H1 (cell line): ENCODE measurements around the gene LIPA. TPM values are rescaled to one million over a fixed set of nuclear protein-coding genes. Genes with fewer than 3 reads are reported as not detected.

ENCODE experiments used
- HDAC6 ChIP-seq: IDR thresholded peaks from one replicate; pipeline ENCODE4 v1.7.1; 2012; ENCODE audit warnings: low read depth, mild to moderate bottlenecking, inconsistent platforms, low read length, moderate library complexity
- NRF1 ChIP-seq: IDR thresholded peaks from 2 replicates; pipeline ENCODE4 v1.6.1; 2011; ENCODE audit warnings: mild to moderate bottlenecking, low read depth, low read length, improper control_type of control experiment
- RNF2 ChIP-seq: fragments of 200-900, 300-1000 bp; sonication (generic); IDR thresholded peaks from 2 replicates; pipeline ENCODE4 v1.7.1; 2016; ENCODE audit warnings: borderline replicate concordance, low read depth, mild to moderate bottlenecking, antibody characterized with exemption, low read length; ENCODE audit not compliant: poor library complexity, severe bottlenecking; ENCODE audit errors: missing control alignments
- YY1 ChIP-seq: IDR thresholded peaks from 2 replicates; pipeline ENCODE4 v1.6.1; 2011; ENCODE audit warnings: low read depth, mild to moderate bottlenecking, low read length
- polyA plus RNA-seq, 7 experiments: library from polyadenylated mRNA; depleted of rRNA in 3 of 7; stranded (reverse) in 5 of 7; unstranded in 2 of 7; fragments of >200 nt in 5 of 7; fragments of 200-250 nt in 2 of 7; gene quantifications; 1 replicate in 5 of 7; 2 replicates in 1 of 7; 4 replicates in 1 of 7; pipeline versions ENCODE4 v1.2.1 to v1.2.3, GENCODE V29; 2011 to 2013; ENCODE audit warnings: missing spikeins in 2 of 7, mixed read lengths in 2 of 7
- total RNA-seq: library from RNA; stranded (reverse); fragmentation: NEBNext Ultra II Directional; extraction: Animal tissue kit (Norgen Biotek cat#: 25700); gene quantifications from 2 replicates; pipeline ENCODE4 v1.2.1, GENCODE V29; 2021

LIPA gene
- total and polyA plus RNA-seq, 2 of the 8 experiments (the other 6 are each of a cell fraction or from before 2014, with no cell fraction given), result 18.1 to 32.4 TPM

- TF ChIP-seq NRF1 (no peak), HDAC6 (no peak), YY1 (no peak), RNF2 (no peak)
These were observed 6.0 kb upstream of the LIPA start (continued) for GRCh38 chr10:89257581-89257980.
